HepG2 (cell line): Measurements from ENCODE around the gene ACBD3. TPM values are rescaled to one million over a fixed set of nuclear protein-coding genes. Genes with fewer than 3 reads are reported as not detected.
A peak's percentile ranks its signal among the peaks of the same experiment; 100 is the strongest.

Experiments
- ATAC-seq: fragments of 200-7000 bp; cut with Tn5 transposase; 3 replicates; pipeline ENCODE4 v1.9.1; 2020; ENCODE audit warnings: mild to moderate bottlenecking, moderate library complexity
- BruUV-seq: library from RNA; stranded (reverse); fragments of 400-500 nt; replicated peaks from 2 replicates; lab custom pipeline; 2021; lab: Mats Ljungman, UMichigan
- CTCF ChIA-PET: fragments of 300-600 bp; formaldehyde crosslinking; extraction: SDS; loops from one replicate; lab custom pipeline; 2021; ENCODE audit warnings: low total read pairs, inconsistent platforms, low intra/inter-chr PET ratio; lab: Yijun Ruan, JAX
- POLR2A ChIA-PET: fragments of 350-600 bp; sonication (Branson Sonifier 250); formaldehyde crosslinking; loops from one replicate; lab custom pipeline; 2020; ENCODE audit warnings: antibody characterized with exemption, inconsistent platforms; lab: Yijun Ruan, JAX
- DNase-seq: peaks from one replicate; pipeline ENCODE4 v3.0.0-alpha.2; 2015; ENCODE audit warnings: low spot score
- FAIRE-seq: peaks from 3 replicates; lab custom pipeline; 2011; peaks lifted over from hg19 to GRCh38; lab: Jason Lieb, UNC
- H2AFZ ChIP-seq: one replicate; pipeline ENCODE4 v1.6.1; 2011; ENCODE audit warnings: low read length, inconsistent platforms
- H3K27ac ChIP-seq: fragments of 300-600 bp; 3 replicates; pipeline ENCODE4 v1.8.0; 2011; ENCODE audit warnings: mixed run types, mild to moderate bottlenecking, mixed read lengths, low read length, inconsistent platforms; ENCODE audit not compliant: insufficient read depth; ENCODE audit errors: extremely low read length
- H3K27me3 ChIP-seq, 2 experiments: fragments of 200-600 bp in 1 of 2; 2 replicates in 1 of 2; 3 replicates in 1 of 2; pipeline versions ENCODE4 v1.6.0 to v1.8.0; 2011; ENCODE audit warnings: low read length in 2 of 2, mild to moderate bottlenecking in 2 of 2, moderate library complexity in 2 of 2, inconsistent platforms in 1 of 2; ENCODE audit not compliant: insufficient read depth in 2 of 2, control insufficient read depth in 1 of 2
- H3K36me3 ChIP-seq, 2 experiments: fragments of 200-600 bp in 1 of 2; replicated peaks in 1 of 2; 2 replicates in 1 of 2; 3 replicates in 1 of 2; pipeline versions ENCODE4 v1.5.1 to v1.8.0; 2011; ENCODE audit warnings: low read length in 2 of 2, inconsistent platforms in 1 of 2; ENCODE audit not compliant: insufficient read depth in 2 of 2, control insufficient read depth in 1 of 2
- H3K4me1 ChIP-seq: 2 replicates; pipeline ENCODE4 v1.5.1; 2012; ENCODE audit warnings: low read length, inconsistent platforms; ENCODE audit not compliant: insufficient read depth
- H3K4me2 ChIP-seq: 2 replicates; pipeline ENCODE4 v1.6.0; 2011; ENCODE audit warnings: low read depth, low read length, inconsistent platforms
- H3K4me3 ChIP-seq, 3 experiments: fragments of 200-600 bp in 1 of 3; sonication (generic), shearing (Covaris generic) in 1 of 3; replicated peaks in 1 of 3; 2 replicates each; pipeline ENCODE4 v1.5.1; 2011 to 2016; ENCODE audit warnings: low read length in 3 of 3, inconsistent platforms in 2 of 3, low read depth in 2 of 3, mild to moderate bottlenecking in 2 of 3, control low read depth in 1 of 3, mixed read lengths in 1 of 3; ENCODE audit not compliant: insufficient read depth in 1 of 3
- H3K79me2 ChIP-seq: one replicate; pipeline ENCODE4 v1.6.1; 2011; ENCODE audit warnings: low read length, inconsistent platforms; ENCODE audit not compliant: insufficient read depth
- H3K9ac ChIP-seq: 2 replicates; pipeline ENCODE4 v1.6.0; 2011; ENCODE audit warnings: mild to moderate bottlenecking, low read depth, low read length, inconsistent platforms; ENCODE audit not compliant: insufficient read depth
- H3K9me3 ChIP-seq: 2 replicates; pipeline ENCODE4 v1.5.1; 2012; ENCODE audit warnings: mild to moderate bottlenecking, low read length
- H4K20me1 ChIP-seq: 2 replicates; pipeline ENCODE4 v1.6.0; 2011; ENCODE audit warnings: inconsistent platforms, mild to moderate bottlenecking, low read length, moderate library complexity; ENCODE audit not compliant: insufficient read depth
- ADNP ChIP-seq: sonication (generic); formaldehyde crosslinking; IDR thresholded peaks from 2 replicates; pipeline ENCODE4 v1.4.0; 2020; ENCODE audit warnings: missing genetic modification reagents
- GZF1 ChIP-seq: sonication (generic); formaldehyde crosslinking; IDR thresholded peaks from 2 replicates; pipeline ENCODE4 v1.5.1; 2020; ENCODE audit warnings: mild to moderate bottlenecking, missing genetic modification reagents
- MEIS1 ChIP-seq: sonication (generic); formaldehyde crosslinking; IDR thresholded peaks from 2 replicates; pipeline ENCODE4 v1.9.0; 2021; ENCODE audit warnings: mild to moderate bottlenecking, missing genetic modification reagents, moderate library complexity, borderline replicate concordance
- MTA3 ChIP-seq: sonication (generic); formaldehyde crosslinking; IDR thresholded peaks from 2 replicates; pipeline ENCODE4 v1.4.0; 2020; ENCODE audit warnings: missing genetic modification reagents
- RFXAP ChIP-seq: sonication (generic); formaldehyde crosslinking; IDR thresholded peaks from 2 replicates; pipeline ENCODE4 v1.4.0; 2020; ENCODE audit warnings: missing genetic modification reagents, borderline replicate concordance
- RXRA ChIP-seq: sonication (generic); formaldehyde crosslinking; IDR thresholded peaks from 2 replicates; pipeline ENCODE4 v1.5.1; 2020; ENCODE audit warnings: missing genetic modification reagents
- SRSF1 ChIP-seq: fragments of 200-400 bp; formaldehyde crosslinking; optimal IDR thresholded peaks from 2 replicates; pipeline ENCODE3; 2017; ENCODE audit warnings: mild to moderate bottlenecking, low read depth, low read length, moderate library complexity
- STAT5B ChIP-seq: sonication (generic); formaldehyde crosslinking; IDR thresholded peaks from 2 replicates; pipeline ENCODE4 v1.4.0; 2020; ENCODE audit warnings: missing genetic modification reagents
- ZMYM2 ChIP-seq: sonication (generic); formaldehyde crosslinking; IDR thresholded peaks from 2 replicates; pipeline ENCODE4 v1.8.0; 2022; ENCODE audit warnings: mild to moderate bottlenecking, missing genetic modification reagents
- ZNF44 ChIP-seq: sonication (generic); formaldehyde crosslinking; IDR thresholded peaks from 2 replicates; pipeline ENCODE4 v1.5.1; 2020; ENCODE audit warnings: mild to moderate bottlenecking, missing genetic modification reagents
- ZNF496 ChIP-seq: sonication (generic); formaldehyde crosslinking; IDR thresholded peaks from 2 replicates; pipeline ENCODE4 v1.8.1; 2023; ENCODE audit warnings: mild to moderate bottlenecking, moderate library complexity, missing genetic modification reagents; ENCODE audit not compliant: insufficient replicate concordance
- ZNF737 ChIP-seq: sonication (generic); formaldehyde crosslinking; IDR thresholded peaks from 2 replicates; pipeline ENCODE4 v1.5.0; 2020; ENCODE audit warnings: missing genetic modification reagents, mild to moderate bottlenecking, borderline replicate concordance
- WGBS: methylation state at CpG from one replicate; pipeline ENCODE4 v1.1.6; 2017; ENCODE audit warnings: low lambda C conversion rate; 5-methylcytosine and 5-hydroxymethylcytosine counted together
- in situ Hi-C: cut with HindIII; loops from 2 replicates; pipeline ENCODE4 v1.10.0; 2017; ENCODE audit warnings: low pct_unique_long_range_greater_than_20kb; ENCODE audit not compliant: extremely low pct_ligation_motif_present
- intact Hi-C: fragments of 100-400 bp; cut with micrococcal nuclease; formaldehyde crosslinking; loops from one replicate; pipeline ENCODE4 v1.10.0; 2022; ENCODE audit not compliant: unreplicated experiment
- polyA plus RNA-seq, 8 experiments: library from polyadenylated mRNA; depleted of rRNA in 3 of 8; stranded (reverse) in 7 of 8; unstranded in 1 of 8; fragments of >200 nt; fragmentation: Illumina TruSeq in 4 of 8; extraction: Trizol in 4 of 8; gene quantifications; 2 replicates each; pipeline versions ENCODE4 v1.2.1 to v1.2.3, GENCODE V29; 2011 to 2016; ENCODE audit warnings: low read depth in 4 of 8, missing spikeins in 1 of 8, mixed read lengths in 1 of 8; ENCODE audit not compliant: insufficient read depth in 1 of 8
- total RNA-seq, 5 experiments: library from RNA; depleted of rRNA; stranded (reverse); fragments of >200 nt; fragmentation: Illumina TruSeq; extraction: Trizol; gene quantifications; 2 replicates each; pipeline ENCODE4 v1.2.3, GENCODE V29; 2016; ENCODE audit warnings: low read depth in 1 of 5
- TF ChIP-seq, protein P1 (sequence below): sonication (generic); formaldehyde crosslinking; IDR thresholded peaks from 2 replicates; pipeline ENCODE4; 2020; ENCODE audit warnings: missing genetic modification reagents, mild to moderate bottlenecking, borderline replicate concordance
- TF ChIP-seq, protein P2 (sequence below): sonication (generic); formaldehyde crosslinking; IDR thresholded peaks from 2 replicates; pipeline ENCODE4 v1.4.0; 2020; ENCODE audit warnings: missing genetic modification reagents
- TF ChIP-seq, protein P3 (sequence below): sonication (generic); formaldehyde crosslinking; IDR thresholded peaks from 2 replicates; pipeline ENCODE4 v1.5.0; 2020; ENCODE audit warnings: missing genetic modification reagents
- TF ChIP-seq, protein P4 (sequence below): sonication (generic); formaldehyde crosslinking; IDR thresholded peaks from 2 replicates; pipeline ENCODE4 v1.4.0; 2020; ENCODE audit warnings: mild to moderate bottlenecking, missing genetic modification reagents

The ACBD3 gene
- total and polyA plus RNA-seq, 2 of the 13 experiments (the other 11 are each of a cell fraction or from before 2014, with no cell fraction given), result 24.3 to 39.3 TPM

DNA sequence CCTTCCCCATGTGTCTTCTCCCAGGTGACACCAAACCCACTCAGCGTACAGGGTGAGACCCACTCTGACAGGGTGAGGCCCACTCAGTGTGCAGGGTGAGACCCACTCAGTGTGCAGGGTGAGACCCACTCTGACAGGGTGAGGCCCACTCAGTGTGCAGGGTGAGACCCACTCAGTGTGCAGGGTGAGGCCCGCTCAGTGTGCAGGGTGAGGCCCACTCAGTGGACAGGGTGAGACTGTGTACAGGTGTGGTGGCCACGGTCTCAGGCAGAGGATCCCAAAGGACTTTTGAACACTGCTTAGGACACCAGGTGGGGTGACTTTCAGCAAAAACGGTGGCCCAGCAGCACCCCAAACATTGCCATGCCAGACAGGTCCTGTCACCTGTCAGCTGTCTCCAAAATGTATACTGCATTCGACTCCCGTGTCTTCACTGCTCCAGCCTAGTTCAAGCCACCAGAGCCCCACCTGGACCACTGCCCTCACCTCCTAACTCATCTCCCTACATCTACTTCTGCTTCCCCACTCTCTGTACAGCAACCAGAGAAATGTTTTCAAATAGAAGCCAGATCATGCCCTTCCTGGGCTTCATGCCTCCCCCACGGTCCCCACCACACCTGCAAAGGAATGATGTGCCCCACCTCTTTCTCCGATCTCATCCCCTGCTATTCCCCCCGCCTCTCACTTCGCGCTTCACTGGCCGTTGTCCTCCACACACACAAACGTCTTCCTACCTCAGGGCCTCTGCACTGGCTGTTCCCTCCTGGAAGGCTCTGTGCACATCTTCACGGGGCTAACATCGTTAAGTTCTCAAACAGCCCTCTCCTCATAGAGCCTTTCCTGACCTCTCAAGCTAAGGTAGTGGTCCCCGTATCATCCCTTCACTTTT lies 52.1 kb downstream of the ACBD3 start:
- Histone ChIP-seq H3K27ac (no peak overlapping the region), H3K4me2 (no peak overlapping the region), H4K20me1 (no peaks in the 10 kb centered on the region), H2AFZ (no peak overlapping the region), H3K4me3 (no peak overlapping the region), H3K4me1 (peaks cover 49% of the 10 kb centered on the region), H3K36me3 (no peaks in the 10 kb centered on the region), H3K9ac (peak overlapping the region; percentile 47; the same call in 1 of the 2 replicates), H3K27me3 (no peaks in the 10 kb centered on the region), H3K9me3 (no peaks in the 10 kb centered on the region), H3K79me2 (no peaks in the 10 kb centered on the region)
- FAIRE-seq, result no peak
- WGBS, result 86% methylated on average over 16 of the region's 16 CpGs
- no TSS peak for BruUV-seq
- intact Hi-C loops (no loop called here), in situ Hi-C loops (loop anchor here (5.0 kb wide), 1 partner anchor 53 kb away; the partner anchor contains the start of gene ACBD3)
- no peak for DNase-seq
- CTCF ChIA-PET, result no interaction called here
- peak; percentile 9; the same call in 1 of the 3 replicates for ATAC-seq
- POLR2A ChIA-PET, result no interaction called here
- TF ChIP-seq GZF1 (CRISPR knock-in tag) (no peak), ZNF737 (CRISPR knock-in tag) (0 out of 2 replicates have a peak, but pooled peaks have one; percentile 26), MEIS1 (CRISPR knock-in tag) (no peak), RXRA (CRISPR knock-in tag) (no peak), ZNF496 (CRISPR knock-in tag) (no peak), MTA3 (CRISPR knock-in tag) (no peak), SRSF1 (no peak), ZNF44 (no peak), STAT5B (CRISPR knock-in tag) (no peak), ZMYM2 (CRISPR knock-in tag) (no peak), ADNP (CRISPR knock-in tag) (no peak), RFXAP (CRISPR knock-in tag) (no peak)
- TF ChIP-seq, protein P1, sequence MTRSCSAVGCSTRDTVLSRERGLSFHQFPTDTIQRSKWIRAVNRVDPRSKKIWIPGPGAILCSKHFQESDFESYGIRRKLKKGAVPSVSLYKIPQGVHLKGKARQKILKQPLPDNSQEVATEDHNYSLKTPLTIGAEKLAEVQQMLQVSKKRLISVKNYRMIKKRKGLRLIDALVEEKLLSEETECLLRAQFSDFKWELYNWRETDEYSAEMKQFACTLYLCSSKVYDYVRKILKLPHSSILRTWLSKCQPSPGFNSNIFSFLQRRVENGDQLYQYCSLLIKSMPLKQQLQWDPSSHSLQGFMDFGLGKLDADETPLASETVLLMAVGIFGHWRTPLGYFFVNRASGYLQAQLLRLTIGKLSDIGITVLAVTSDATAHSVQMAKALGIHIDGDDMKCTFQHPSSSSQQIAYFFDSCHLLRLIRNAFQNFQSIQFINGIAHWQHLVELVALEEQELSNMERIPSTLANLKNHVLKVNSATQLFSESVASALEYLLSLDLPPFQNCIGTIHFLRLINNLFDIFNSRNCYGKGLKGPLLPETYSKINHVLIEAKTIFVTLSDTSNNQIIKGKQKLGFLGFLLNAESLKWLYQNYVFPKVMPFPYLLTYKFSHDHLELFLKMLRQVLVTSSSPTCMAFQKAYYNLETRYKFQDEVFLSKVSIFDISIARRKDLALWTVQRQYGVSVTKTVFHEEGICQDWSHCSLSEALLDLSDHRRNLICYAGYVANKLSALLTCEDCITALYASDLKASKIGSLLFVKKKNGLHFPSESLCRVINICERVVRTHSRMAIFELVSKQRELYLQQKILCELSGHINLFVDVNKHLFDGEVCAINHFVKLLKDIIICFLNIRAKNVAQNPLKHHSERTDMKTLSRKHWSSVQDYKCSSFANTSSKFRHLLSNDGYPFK, result no peak
- TF ChIP-seq, protein P2, sequence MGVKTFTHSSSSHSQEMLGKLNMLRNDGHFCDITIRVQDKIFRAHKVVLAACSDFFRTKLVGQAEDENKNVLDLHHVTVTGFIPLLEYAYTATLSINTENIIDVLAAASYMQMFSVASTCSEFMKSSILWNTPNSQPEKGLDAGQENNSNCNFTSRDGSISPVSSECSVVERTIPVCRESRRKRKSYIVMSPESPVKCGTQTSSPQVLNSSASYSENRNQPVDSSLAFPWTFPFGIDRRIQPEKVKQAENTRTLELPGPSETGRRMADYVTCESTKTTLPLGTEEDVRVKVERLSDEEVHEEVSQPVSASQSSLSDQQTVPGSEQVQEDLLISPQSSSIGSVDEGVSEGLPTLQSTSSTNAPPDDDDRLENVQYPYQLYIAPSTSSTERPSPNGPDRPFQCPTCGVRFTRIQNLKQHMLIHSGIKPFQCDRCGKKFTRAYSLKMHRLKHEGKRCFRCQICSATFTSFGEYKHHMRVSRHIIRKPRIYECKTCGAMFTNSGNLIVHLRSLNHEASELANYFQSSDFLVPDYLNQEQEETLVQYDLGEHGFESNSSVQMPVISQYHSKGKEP (CRISPR knock-in tag), result no peak
- TF ChIP-seq, protein P3, sequence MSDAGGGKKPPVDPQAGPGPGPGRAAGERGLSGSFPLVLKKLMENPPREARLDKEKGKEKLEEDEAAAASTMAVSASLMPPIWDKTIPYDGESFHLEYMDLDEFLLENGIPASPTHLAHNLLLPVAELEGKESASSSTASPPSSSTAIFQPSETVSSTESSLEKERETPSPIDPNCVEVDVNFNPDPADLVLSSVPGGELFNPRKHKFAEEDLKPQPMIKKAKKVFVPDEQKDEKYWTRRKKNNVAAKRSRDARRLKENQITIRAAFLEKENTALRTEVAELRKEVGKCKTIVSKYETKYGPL (CRISPR knock-in tag), result no peak
- TF ChIP-seq, protein P4, sequence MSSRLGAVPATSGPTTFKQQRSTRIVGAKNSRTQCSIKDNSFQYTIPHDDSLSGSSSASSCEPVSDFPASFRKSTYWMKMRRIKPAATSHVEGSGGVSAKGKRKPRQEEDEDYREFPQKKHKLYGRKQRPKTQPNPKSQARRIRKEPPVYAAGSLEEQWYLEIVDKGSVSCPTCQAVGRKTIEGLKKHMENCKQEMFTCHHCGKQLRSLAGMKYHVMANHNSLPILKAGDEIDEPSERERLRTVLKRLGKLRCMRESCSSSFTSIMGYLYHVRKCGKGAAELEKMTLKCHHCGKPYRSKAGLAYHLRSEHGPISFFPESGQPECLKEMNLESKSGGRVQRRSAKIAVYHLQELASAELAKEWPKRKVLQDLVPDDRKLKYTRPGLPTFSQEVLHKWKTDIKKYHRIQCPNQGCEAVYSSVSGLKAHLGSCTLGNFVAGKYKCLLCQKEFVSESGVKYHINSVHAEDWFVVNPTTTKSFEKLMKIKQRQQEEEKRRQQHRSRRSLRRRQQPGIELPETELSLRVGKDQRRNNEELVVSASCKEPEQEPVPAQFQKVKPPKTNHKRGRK (CRISPR knock-in tag), result 0 out of 2 replicates have a peak, but pooled peaks have one; percentile 40
